ENCODE measurements around the gene GRIFIN.

GRCh38 chr7:2510909-2511768 lies 34.9 kb upstream of the GRIFIN start:
- TF ChIP-seq ZNF274 (IDR thresholded peaks at IDR 0.05; ENCODE audit: low read depth, low read length) (no peak), SUZ12 (IDR thresholded peaks at IDR 0.05; ENCODE audit: extremely low read depth, insufficient read depth, insufficient read length) (no peak)

All from NT2/D1 (cell line).